Activated CD8-positive, alpha-beta memory T cell treated with anti-CD3 and anti-CD28 coated beads for 24 hours (primary cell): Measurements from ENCODE around the gene CEP131.
"Not testable (repeated sequence)": the region's sequence is repeated elsewhere in the genome, so short reads cannot be mapped to it uniquely, and the experiment has no call there.

Experiments used
- DNase-seq: peaks from one replicate; pipeline ENCODE4 v3.0.0-alpha.2; 2020

Gene CEP131

GRCh38 chr17:81162491-81162890 lies 60.3 kb downstream of the CEP131 start:
- DNase-seq, result no peak

GRCh38 chr17:81161972-81162371 lies 60.8 kb downstream of the CEP131 start:
- no peak for DNase-seq

DNA sequence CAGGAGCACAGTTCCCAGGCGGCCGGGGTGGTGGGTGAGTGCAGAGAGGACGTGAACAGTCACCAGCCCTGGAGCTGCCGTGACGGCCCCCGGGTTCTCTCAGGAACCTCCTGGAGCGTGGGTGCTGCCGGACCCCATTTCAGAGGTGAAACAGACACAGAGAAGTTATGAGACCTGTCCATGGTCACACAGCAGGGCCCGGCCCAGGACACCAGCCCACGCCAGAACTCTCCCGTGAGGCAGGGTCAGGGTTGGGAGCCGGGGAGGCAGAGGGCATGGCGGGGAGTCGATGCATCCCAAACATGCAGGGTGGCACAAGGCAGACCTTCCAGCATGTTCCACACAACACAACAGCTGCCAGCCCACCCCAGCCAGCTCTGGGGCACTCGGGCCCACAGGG lies 61.2 kb downstream of the CEP131 start:
- no peak for DNase-seq

DNA sequence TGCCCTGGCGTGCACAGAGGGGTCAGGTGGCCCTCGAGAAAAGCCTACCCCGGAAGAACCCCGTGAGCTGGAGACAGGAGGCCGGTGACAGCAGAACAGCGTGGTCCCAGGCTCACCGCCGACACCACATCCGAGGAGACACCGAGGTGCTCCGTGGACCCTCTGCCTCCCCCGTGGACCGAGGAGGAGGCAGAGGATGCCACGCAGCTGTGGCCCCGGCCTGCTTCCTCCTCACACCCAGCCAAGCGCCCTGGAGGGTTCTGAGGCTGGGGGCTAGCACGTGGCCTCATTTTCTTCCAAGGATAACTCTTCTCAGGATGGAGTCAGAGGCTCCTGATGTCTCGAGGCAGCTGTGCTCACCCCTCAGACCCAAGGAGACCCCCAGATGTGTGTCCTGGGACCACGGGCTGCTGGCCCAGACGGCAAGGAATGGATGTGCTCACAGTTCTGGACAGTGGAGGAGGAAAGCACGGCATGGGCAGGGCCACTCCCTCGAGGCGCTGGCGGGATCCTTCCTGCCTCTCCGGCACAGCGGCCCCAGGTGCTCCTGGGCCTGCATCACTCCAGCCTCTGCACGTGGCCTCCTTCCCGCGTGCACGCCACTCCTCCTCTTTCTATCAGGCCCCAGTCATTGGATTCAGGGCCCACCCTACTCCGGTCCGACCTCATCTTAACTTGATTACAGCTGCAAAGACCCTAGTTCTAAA lies 61.9 kb downstream of the CEP131 start:
- no peak for DNase-seq

DNA sequence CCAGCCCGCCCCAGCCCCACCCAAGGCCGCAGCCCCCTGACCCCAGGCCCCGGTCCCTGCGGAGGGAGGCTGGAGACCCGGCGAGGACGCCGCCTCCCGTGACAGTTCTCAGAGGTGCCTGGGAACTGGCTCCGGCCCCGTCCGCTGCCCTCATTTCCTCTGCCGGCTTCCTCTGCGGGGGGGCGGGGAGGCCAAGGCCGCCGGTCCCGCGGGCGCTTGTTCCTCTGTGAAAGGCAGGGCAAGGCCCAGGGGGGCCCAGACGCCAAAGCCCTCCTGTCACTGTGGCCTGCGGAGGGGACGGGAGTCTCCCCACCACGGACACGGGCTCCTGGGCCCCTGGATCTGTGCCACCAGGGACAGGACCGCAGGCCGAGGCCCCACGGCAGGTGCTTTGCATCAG lies 62.5 kb downstream of the CEP131 start:
- no peak for DNase-seq

- DNase-seq, result no peak
Observed at GRCh38 chr17:81159611-81160265, 63.0 kb downstream of the CEP131 start.

- DNase-seq, result no peak
Observed at GRCh38 chr17:81158688-81159590, 63.8 kb downstream of the CEP131 start.

DNA sequence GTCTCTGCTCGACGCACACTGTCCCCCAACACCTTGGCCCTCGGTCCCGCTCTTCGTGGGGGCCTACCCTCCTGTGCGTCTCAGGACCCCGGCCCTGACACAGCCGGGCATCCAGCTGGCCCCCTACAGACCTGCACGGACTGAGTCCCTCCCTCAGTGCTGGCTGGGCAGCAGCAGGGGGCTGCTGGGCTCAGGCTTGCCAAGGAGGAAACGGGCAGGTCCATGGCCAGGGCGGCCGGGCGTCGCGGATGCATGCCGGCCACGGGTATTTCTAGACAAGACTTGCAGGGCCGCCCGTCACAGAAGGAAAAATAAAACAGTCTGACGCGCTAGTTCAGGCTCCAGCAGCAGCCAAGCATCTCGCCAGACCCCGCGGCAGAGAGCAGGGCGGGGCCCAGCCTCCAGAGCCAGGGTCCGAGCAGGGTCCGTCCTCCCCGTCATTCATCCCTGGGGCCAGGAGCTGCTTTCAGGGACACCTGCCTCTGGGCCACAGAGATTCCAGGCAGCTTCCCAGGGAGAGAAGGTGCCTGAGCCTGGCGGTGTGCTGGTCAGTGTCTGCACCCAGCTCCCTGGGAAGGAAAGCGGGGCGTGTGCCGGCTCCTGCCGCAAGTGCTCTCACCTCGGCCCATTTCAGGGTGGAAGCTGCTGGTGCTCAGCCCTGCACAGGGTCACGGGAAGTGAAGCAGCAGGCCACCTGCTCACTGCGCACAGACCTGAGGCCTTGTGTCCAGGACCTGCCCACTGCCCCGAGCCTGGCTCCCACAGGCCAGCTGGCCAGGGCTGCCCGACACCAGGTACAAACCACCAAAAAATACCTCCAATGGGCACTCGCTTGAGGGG lies 64.7 kb downstream of the CEP131 start:
- no peak for DNase-seq

DNA sequence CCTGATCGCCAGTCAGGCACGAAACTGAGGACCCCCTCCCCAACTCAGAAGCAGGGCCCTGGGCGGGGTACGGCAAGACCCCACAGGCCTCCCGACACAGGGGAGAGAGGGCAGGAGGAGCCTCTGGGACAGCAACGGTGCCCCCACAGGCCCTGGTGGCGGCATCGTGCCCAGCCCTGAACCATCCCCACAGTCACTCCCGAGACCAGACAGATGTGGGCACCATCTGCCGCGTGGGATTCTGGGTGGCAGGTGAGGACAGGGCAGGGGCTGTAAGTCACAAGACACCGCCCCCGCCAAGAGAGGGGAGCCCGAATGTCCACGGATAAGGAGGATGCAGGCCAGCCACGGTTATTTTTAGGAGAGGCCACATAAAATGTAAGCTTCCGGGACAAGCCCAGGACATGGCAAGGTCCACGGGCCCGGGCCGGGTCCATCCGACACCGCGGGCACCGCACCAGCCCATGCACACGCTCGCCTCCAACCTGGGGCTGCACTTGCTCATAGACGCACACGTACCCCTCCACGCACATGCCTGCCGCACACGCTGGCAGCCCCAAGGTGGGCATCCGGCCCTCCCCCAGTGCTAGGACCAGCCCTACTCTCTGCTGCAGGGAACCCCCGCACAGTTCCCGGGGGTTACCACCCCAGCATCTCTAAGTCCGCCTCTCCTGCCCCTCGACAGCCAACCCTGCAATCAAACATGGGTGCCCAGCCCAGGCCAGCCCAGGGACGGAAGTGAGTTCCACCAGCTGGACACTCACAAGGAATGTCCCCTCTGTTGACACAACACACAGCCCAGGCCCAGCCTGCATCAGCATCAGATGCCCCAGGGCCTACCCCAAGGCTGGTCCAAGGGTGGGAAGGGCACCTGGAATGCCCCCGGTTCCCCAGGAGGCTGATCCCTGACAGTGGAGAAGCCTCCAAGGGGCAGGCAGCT lies 65.6 kb downstream of the CEP131 start:
- no peak for DNase-seq

GRCh38 chr17:81154961-81155360 lies 67.8 kb downstream of the CEP131 start:
- no peak for DNase-seq

DNA sequence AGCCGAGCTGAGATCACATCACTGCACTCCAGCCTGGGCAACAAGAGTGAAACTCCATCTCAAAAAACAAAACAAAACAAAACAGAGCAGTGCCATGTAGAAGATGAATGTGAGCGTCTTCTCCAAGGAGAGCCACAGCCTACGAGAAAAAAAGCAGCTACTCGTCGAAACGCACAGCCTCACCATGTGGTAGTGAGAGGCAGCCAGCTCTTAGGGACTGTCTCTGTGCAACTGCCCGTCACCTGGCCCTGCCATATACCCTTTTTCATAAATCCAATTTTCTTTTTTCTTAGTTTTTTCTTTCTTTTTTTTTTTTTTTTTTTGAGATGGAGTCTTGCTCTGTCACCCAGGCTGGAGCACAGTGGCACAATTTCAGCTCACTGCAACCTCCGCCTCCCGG lies 68.7 kb downstream of the CEP131 start:
- DNase-seq, result not testable (repeated sequence)

DNA sequence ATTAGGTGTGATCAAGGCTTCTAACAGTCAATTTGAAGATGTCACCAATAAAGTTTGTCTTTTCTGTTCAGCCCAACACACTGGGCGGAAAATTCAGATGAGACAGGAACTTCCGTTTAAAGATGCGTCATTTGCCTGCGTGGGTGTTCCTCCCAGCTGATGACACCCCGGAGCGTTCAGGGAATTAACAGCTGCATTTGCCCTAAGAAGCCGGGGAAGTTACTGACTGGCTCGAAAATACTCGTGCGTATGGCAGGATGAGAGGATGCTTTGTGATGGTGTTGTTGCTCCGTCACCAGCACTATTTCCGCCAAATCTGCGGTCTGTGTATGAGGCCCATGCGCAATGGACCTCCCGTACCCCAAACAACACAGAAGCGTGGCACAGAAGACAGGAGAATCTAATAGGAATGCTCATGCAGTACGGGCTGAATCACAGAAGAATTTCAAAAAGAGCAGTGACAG lies 69.4 kb downstream of the CEP131 start:
- DNase-seq, result no peak

DNA sequence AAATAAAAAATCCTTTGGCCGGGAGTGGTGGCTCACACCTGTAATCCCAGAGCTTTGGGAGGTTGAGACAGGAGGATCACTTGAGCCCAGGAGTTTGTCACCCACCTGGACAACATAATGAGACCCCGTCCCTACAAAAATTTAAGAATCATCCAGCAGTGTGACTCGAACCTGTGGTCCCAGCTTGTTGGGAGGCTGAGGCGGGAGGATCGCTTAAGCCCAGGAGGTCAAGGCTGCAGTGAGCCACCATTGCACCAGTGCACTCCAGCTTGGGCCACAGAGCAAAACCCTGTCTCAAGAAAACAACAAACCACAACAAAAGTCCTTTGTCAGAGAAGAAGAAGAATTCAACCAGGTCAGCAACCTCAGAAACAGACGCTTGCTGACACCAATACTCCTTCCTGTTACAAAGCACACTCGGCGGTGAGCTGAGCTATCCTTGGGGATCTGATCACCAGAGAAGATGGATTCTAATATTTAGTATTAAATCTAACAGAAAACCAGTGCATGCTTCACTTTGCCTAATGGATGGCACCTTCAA lies 70.4 kb downstream of the CEP131 start:
- DNase-seq, result no peak

GRCh38 chr17:81151278-81151677 lies 71.5 kb downstream of the CEP131 start:
- no peak for DNase-seq

DNA sequence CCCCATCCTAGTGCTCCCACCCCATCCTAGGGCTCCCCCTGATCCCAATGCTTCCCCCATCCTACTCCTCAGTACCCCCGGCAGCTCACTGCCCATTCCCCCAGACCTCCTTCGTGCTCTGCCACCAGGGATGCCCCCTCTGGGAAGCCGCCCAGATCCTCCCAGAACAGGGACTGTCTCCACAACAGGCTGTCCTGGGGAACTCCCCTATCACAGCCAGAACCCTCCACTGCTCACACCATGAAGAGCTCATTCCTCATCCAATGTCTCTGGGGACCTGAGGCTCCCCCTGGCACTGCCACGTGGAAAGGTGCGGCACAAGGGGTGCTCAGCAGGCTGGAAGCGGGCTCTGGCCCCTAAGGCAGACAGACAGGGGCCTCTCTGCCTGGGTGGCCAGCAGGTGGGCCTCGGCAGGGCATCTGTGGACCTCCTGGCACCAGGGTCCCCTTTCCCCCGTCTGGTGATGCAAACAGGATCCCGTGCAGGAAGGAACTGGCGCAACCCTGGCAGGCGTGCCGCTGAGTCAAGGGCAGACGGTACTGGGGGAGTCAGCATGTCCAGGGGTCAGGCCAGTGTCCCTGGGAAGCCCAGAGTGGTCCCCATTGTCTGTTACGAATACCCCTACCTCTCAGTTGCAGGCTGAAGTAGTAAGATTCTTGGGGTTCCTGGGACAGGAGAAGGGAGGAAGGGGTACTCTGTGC lies 72.2 kb downstream of the CEP131 start:
- DNase-seq, result no peak

DNA sequence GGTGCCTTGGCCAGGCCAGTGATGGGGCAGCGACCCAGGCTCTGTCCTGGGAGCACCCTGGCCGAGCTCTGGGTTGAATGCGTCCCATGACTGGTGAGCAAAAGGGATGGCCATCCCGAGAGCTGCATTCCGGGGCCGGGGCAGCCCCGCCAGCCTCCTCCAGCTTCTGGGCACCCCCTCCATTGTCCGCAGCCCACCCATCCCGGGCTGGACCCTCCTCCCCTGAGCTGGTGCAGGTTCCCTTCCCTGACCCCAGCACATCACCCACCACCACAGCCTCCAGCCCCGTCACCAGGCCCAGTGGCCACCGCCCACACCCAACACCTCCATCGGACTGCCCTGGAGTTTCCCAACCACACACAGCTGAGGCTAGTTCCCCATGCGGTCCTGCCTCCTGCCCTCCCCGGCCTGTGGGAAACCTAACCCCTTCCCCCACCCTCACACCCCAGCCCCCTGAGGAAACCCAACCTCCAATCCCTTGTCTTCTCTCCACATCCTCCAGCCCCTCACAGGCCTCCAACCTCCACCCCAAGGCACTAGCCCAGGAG lies 73.7 kb downstream of the CEP131 start:
- DNase-seq, result no peak

GRCh38 chr17:81148571-81148970 lies 74.2 kb downstream of the CEP131 start:
- no peak for DNase-seq

DNA sequence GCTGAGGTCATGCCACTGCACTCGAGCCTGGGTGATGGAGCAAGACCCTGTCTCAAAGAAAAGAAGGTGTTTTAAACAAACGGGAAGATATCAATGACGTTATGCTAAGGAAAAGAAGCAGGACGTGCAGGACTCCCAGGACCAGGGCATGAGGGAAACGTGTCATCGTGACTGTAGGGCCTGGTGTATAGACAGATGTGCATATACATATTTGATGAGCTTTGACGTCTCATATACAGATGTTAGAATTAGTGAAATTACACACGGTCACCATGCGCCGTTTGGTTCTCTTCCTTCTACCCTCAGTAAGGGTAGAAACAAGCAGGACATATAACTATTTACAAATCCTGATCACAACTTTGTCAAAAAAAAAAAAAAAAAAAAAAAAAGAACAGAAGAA lies 75.1 kb downstream of the CEP131 start:
- DNase-seq, result no peak

- DNase-seq, result not testable (repeated sequence)
Observed at GRCh38 chr17:81146208-81146607, 76.6 kb downstream of the CEP131 start.

DNA sequence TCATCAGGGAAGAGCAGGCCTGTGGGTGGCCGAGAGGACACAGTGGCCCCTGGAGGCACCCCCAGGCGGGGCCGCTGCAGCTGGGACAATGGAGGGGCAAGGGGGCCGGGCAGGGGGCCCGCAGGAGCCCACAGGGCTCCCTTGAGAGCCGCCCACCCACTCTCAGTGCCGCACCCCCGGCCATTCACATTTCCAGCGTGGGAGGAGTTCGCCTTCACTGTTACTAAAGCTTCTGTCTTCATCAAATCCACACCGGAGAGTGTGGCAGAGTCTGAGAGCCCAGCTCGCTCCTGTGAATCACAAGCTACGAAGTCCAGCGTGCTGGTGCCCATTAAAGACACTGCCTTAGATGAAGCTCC lies 78.4 kb downstream of the CEP131 start:
- no peak for DNase-seq
